Left ventricle myocardium inferior (tissue), 1 donor: ENCODE results near the gene ZNF716. TPM values are rescaled to one million over a fixed set of nuclear protein-coding genes. Genes with fewer than 3 reads are reported as not detected.

ENCODE experiments used
- DNase-seq: peaks from one replicate; pipeline ENCODE4 v3.0.0-alpha.2; 2020
- H3K27ac ChIP-seq: fragments of 200-600 bp; replicated peaks from 2 replicates; pipeline ENCODE4 v1.8.0; 2021
- H3K27me3 ChIP-seq: fragments of 200-600 bp; 2 replicates; pipeline ENCODE4 v1.8.0; 2021; ENCODE audit warnings: low read depth
- H3K36me3 ChIP-seq: fragments of 200-600 bp; 2 replicates; pipeline ENCODE4 v1.8.0; 2021
- H3K4me1 ChIP-seq: fragments of 200-600 bp; 2 replicates; pipeline ENCODE4 v1.8.0; 2021
- H3K4me3 ChIP-seq: fragments of 200-600 bp; 2 replicates; pipeline ENCODE4 v1.8.0; 2021; ENCODE audit warnings: mild to moderate bottlenecking, moderate library complexity
- H3K9me3 ChIP-seq: fragments of 200-600 bp; replicated peaks from 2 replicates; pipeline ENCODE4 v1.8.0; 2021
- CTCF ChIP-seq: fragments of 200-600 bp; IDR thresholded peaks from 2 replicates; pipeline ENCODE4 v1.8.0; 2021; ENCODE audit warnings: antibody characterized with exemption, mild to moderate bottlenecking, borderline replicate concordance
- intact Hi-C: fragments of 100-400 bp; cut with micrococcal nuclease; formaldehyde crosslinking; loops from one replicate; pipeline ENCODE4 v1.11.0; 2022
- total RNA-seq: library from RNA; stranded (reverse); fragmentation: NEBNext Ultra II Directional; extraction: Animal tissue kit (Norgen Biotek cat#: 25700); gene quantifications from one replicate; pipeline ENCODE4 v1.2.1, GENCODE V29; 2021
- donor health status: DM: no; HTN: yes; CAD: no; lungs with severe emphysema.

Gene ZNF716
- total RNA-seq, 1 donor from 2014 or later, result not detected

GRCh38 chr7:57426629-57427003 lies 23.4 kb upstream of the ZNF716 start:
- Histone ChIP-seq H3K4me1 (no peaks in the 10 kb centered on the region), H3K27ac (no peak overlapping the region), H3K4me3 (no peak overlapping the region), H3K27me3 (peaks cover 21% of the 10 kb centered on the region), H3K36me3 (no peaks in the 10 kb centered on the region), H3K9me3 (no peaks in the 10 kb centered on the region)
- intact Hi-C loops, result no loop called here
- DNase-seq, result no peak
- TF ChIP-seq CTCF, result no peak

DNA sequence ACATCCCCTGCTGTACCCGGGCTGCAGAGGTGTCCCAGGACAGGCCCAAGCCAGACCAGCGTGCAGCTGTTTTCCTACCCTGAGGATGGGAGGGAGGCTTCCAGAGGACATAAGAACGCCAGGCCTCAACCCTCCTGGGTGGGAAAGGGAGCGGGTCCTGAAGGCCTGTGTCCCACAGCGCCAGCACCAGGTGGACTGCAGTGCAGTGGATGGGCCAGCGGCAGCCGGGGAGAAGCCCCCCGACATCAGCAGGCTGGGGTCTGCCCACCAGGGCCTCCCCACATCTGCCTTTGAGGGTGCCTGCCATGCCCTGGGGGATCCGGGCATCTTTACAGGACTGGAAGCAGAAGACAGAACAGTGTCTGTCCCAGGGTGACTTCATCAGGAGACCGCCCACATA lies 22.8 kb upstream of the ZNF716 start:
- Histone ChIP-seq H3K4me3 (no peak overlapping the region), H3K27ac (no peak overlapping the region), H3K9me3 (no peaks in the 10 kb centered on the region), H3K4me1 (no peaks in the 10 kb centered on the region), H3K27me3 (peaks cover 21% of the 10 kb centered on the region), H3K36me3 (no peaks in the 10 kb centered on the region)
- DNase-seq, result no peak
- intact Hi-C loops, result no loop called here
- no peak for TF ChIP-seq CTCF

- DNase-seq, result no peak
- Histone ChIP-seq H3K36me3 (no peaks in the 10 kb centered on the region), H3K4me3 (no peak overlapping the region), H3K27me3 (peaks cover 21% of the 10 kb centered on the region), H3K9me3 (peaks cover 4% of the 10 kb centered on the region), H3K4me1 (no peaks in the 10 kb centered on the region), H3K27ac (no peak overlapping the region)
- intact Hi-C loops, result no loop called here
- no peak for TF ChIP-seq CTCF
These were observed 22.4 kb upstream of the ZNF716 start for GRCh38 chr7:57427594-57427993.

DNA sequence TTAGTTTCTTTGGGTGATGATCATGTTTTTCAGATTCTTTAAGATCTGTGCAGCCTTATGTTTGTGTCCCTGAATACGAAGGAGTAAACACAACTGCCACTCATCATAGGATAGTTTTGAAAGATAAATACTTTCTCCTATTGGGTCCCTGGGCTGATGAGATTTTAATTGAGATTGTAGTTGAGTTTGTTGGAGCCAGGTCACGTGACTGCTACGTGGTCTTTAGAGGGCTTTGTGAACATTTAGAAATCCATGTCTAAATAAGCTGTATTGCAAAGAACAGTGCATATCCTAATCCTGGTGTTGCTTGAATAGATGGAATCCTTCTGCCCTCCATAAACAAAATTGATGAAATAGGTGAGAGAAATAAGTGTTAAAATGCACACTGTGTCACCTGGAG lies 17.4 kb upstream of the ZNF716 start:
- Histone ChIP-seq H3K4me3 (no peak overlapping the region), H3K9me3 (peaks cover 5% of the 10 kb centered on the region)
- DNase-seq, result no peak

GRCh38 chr7:57437581-57437980 lies 12.4 kb upstream of the ZNF716 start:
- no peaks in the 10 kb centered on the region for H3K27me3 ChIP-seq
- intact Hi-C loops, result no loop called here
- H3K27ac ChIP-seq, result no peak overlapping the region
- no peak for DNase-seq
- H3K4me3 ChIP-seq, result no peak overlapping the region
- no peaks in the 10 kb centered on the region for H3K4me1 ChIP-seq
- no peaks in the 10 kb centered on the region for H3K36me3 ChIP-seq
- TF ChIP-seq CTCF, result no peak
- peaks cover 19% of the 10 kb centered on the region for H3K9me3 ChIP-seq

More for the DNA sequence above, 17.4 kb upstream of the ZNF716 start:
- no peak for TF ChIP-seq CTCF
- intact Hi-C loops, result no loop called here
- Histone ChIP-seq H3K27me3 (no peaks in the 10 kb centered on the region), H3K27ac (no peak overlapping the region), H3K36me3 (no peaks in the 10 kb centered on the region), H3K4me1 (no peaks in the 10 kb centered on the region)

GRCh38 chr7:57438244-57438643 lies 11.7 kb upstream of the ZNF716 start:
- DNase-seq, result no peak
- peaks cover 18% of the 10 kb centered on the region for H3K9me3 ChIP-seq
- intact Hi-C loops, result no loop called here
- no peak overlapping the region for H3K27ac ChIP-seq
- no peaks in the 10 kb centered on the region for H3K4me1 ChIP-seq
- H3K36me3 ChIP-seq, result no peaks in the 10 kb centered on the region
- TF ChIP-seq CTCF, result no peak
- H3K4me3 ChIP-seq, result no peak overlapping the region
- H3K27me3 ChIP-seq, result no peaks in the 10 kb centered on the region
